A549 (cell line): ENCODE results near the gene KCNIP4. TPM values are rescaled to one million over a fixed set of nuclear protein-coding genes. Genes with fewer than 3 reads are reported as not detected.

Source experiments
- ATAC-seq, 2 experiments: fragments of 200-7000 bp in 1 of 2; fragments of >200 bp in 1 of 2; cut with Nextera tagmentation in 1 of 2; cut with Tn5 transposase in 1 of 2; 3 replicates each; pipeline versions ENCODE4 v1.8.0 to v1.9.1; 2018 to 2020; ENCODE audit warnings: mild to moderate bottlenecking in 1 of 2, moderate library complexity in 1 of 2
- CTCF ChIA-PET: fragments of 300-600 bp; sonication (Branson Sonifier 250); formaldehyde crosslinking; extraction: SDS; loops from one replicate; lab custom pipeline; 2021; ENCODE audit warnings: antibody characterized with exemption, inconsistent platforms; lab: Yijun Ruan, JAX
- POLR2A ChIA-PET: fragments of 350-600 bp; formaldehyde crosslinking; extraction: SDS; loops from one replicate; lab custom pipeline; 2021; ENCODE audit warnings: antibody characterized with exemption, inconsistent platforms; lab: Yijun Ruan, JAX
- DNase-seq, 2 experiments: peaks; one replicate each; pipeline versions ENCODE4 v3.0.0 to v3.0.0-alpha.2; 2011 to 2016; ENCODE audit warnings: low read depth in 1 of 2, low spot score in 1 of 2
- FAIRE-seq: peaks from 2 replicates; lab custom pipeline; 2011; peaks lifted over from hg19 to GRCh38; lab: Jason Lieb, UNC
- H3K27ac ChIP-seq, 2 experiments: fragments of >200 bp; sonication (Bioruptor Twin); formaldehyde crosslinking; 3 replicates each; pipeline ENCODE4 v1.5.1; 2016 to 2017
- H3K4me1 ChIP-seq: fragments of >200 bp; sonication (Bioruptor Twin); formaldehyde crosslinking; 3 replicates; pipeline ENCODE4 v1.6.1; 2016
- H3K4me2 ChIP-seq: fragments of >200 bp; sonication (Bioruptor Twin); formaldehyde crosslinking; 3 replicates; pipeline ENCODE4 v1.6.1; 2016
- H3K4me3 ChIP-seq: fragments of >200 bp; sonication (Bioruptor Twin); formaldehyde crosslinking; 3 replicates; pipeline ENCODE4 v1.5.1; 2016
- H3K9me3 ChIP-seq: fragments of >200 bp; sonication (Bioruptor Twin); formaldehyde crosslinking; 3 replicates; pipeline ENCODE4 v1.6.1; 2016
- ATOH8 ChIP-seq: fragments of 250-450 bp; sonication (Bioruptor Pico); IDR thresholded peaks from 2 replicates; pipeline ENCODE4 v1.5.0; 2020; ENCODE audit warnings: low read depth, mild to moderate bottlenecking, moderate library complexity
- BCL3 ChIP-seq: fragments of >200 bp; sonication (Bioruptor Twin); formaldehyde crosslinking; IDR thresholded peaks from 3 replicates; pipeline ENCODE4 v1.6.1; 2016
- BHLHE40 ChIP-seq: IDR thresholded peaks from 2 replicates; pipeline ENCODE4 v1.6.1; 2012; ENCODE audit warnings: low read depth, low read length, inconsistent platforms
- CBX2 ChIP-seq: fragments of 200-600 bp; sonication (generic); IDR thresholded peaks from 2 replicates; pipeline ENCODE4 v1.6.1; 2016; ENCODE audit warnings: low read depth, mild to moderate bottlenecking, borderline replicate concordance
- CBX8 ChIP-seq: fragments of 200-600 bp; sonication (generic); IDR thresholded peaks from 2 replicates; pipeline ENCODE4 v1.6.1; 2016
- CHD2 ChIP-seq: fragments of 150-350 bp; IDR thresholded peaks from 2 replicates; pipeline ENCODE4 v1.6.1; 2014; ENCODE audit warnings: low read length; ENCODE audit not compliant: partially characterized antibody
- CHD4 ChIP-seq: fragments of 200-600 bp; sonication (generic); IDR thresholded peaks from 2 replicates; pipeline ENCODE4 v1.6.1; 2016; ENCODE audit warnings: antibody characterized with exemption, mild to moderate bottlenecking, borderline replicate concordance
- HDAC2 ChIP-seq: fragments of 200-600 bp; sonication (generic); IDR thresholded peaks from 2 replicates; pipeline ENCODE4 v1.6.1; 2016
- HMGXB4 ChIP-seq: fragments of 250-450 bp; sonication (Bioruptor Pico); IDR thresholded peaks from 2 replicates; pipeline ENCODE4 v1.5.0; 2021; ENCODE audit warnings: mild to moderate bottlenecking, moderate library complexity, borderline replicate concordance
- HOXA7 ChIP-seq: fragments of 250-450 bp; sonication (Bioruptor Pico); IDR thresholded peaks from 2 replicates; pipeline ENCODE4 v1.5.0; 2020; ENCODE audit warnings: mild to moderate bottlenecking, moderate library complexity
- HOXB5 ChIP-seq: fragments of 250-450 bp; sonication (Bioruptor Pico); IDR thresholded peaks from 2 replicates; pipeline ENCODE4 v1.5.0; 2020; ENCODE audit warnings: mild to moderate bottlenecking, moderate library complexity
- JUN ChIP-seq, 2 experiments: fragments of >200 bp; sonication (Bioruptor Twin); formaldehyde crosslinking; IDR thresholded peaks; 2 replicates in 1 of 2; 3 replicates in 1 of 2; pipeline ENCODE4 v1.6.1; 2016 to 2017
- JUNB ChIP-seq: fragments of >200 bp; sonication (Bioruptor Twin); formaldehyde crosslinking; IDR thresholded peaks from 2 replicates; pipeline ENCODE4 v1.6.1; 2016
- MAFK ChIP-seq: fragments of 450-650 bp; IDR thresholded peaks from 2 replicates; pipeline ENCODE4 v1.6.1; 2014; ENCODE audit not compliant: partially characterized antibody
- MYC ChIP-seq: IDR thresholded peaks from 2 replicates; pipeline ENCODE4 v1.6.1; 2012; ENCODE audit warnings: mild to moderate bottlenecking, inconsistent platforms, low read length, improper control_type of control experiment, borderline replicate concordance
- NFE2L2 ChIP-seq: fragments of 150-350 bp; conservative IDR thresholded peaks from 2 replicates; pipeline ENCODE4 v1.6.1; 2014; ENCODE audit warnings: low read length
- PBX3 ChIP-seq: IDR thresholded peaks from 2 replicates; pipeline ENCODE4 v1.6.1; 2012
- RAD21 ChIP-seq, 2 experiments: fragments of >200 bp in 1 of 2; sonication (Bioruptor Twin) in 1 of 2; formaldehyde crosslinking in 1 of 2; IDR thresholded peaks in 1 of 2; conservative IDR thresholded peaks in 1 of 2; 2 replicates in 1 of 2; 3 replicates in 1 of 2; pipeline ENCODE4 v1.6.1; 2012 to 2018; ENCODE audit warnings: inconsistent platforms in 1 of 2
- RARB ChIP-seq: fragments of 250-450 bp; sonication (Bioruptor Pico); IDR thresholded peaks from 2 replicates; pipeline ENCODE4 v1.8.0; 2021; ENCODE audit warnings: mild to moderate bottlenecking, moderate library complexity
- RCOR1 ChIP-seq: fragments of 150-350 bp; IDR thresholded peaks from 2 replicates; pipeline ENCODE4 v1.6.1; 2014; ENCODE audit warnings: antibody characterized with exemption, low read length, low read depth
- RFX5 ChIP-seq: fragments of 450-650 bp; IDR thresholded peaks from 2 replicates; pipeline ENCODE4 v1.7.1; 2014; ENCODE audit warnings: antibody characterized with exemption, mild to moderate bottlenecking, moderate library complexity
- RNF2 ChIP-seq: fragments of 200-600 bp; sonication (generic); IDR thresholded peaks from 2 replicates; pipeline ENCODE4 v1.6.1; 2016; ENCODE audit warnings: low read depth, mild to moderate bottlenecking, antibody characterized with exemption, moderate library complexity, borderline replicate concordance
- SMC3 ChIP-seq: fragments of >200 bp; sonication (Bioruptor Twin); formaldehyde crosslinking; IDR thresholded peaks from 3 replicates; pipeline ENCODE4 v1.6.1; 2018; ENCODE audit warnings: inconsistent platforms
- TP53 ChIP-seq: fragments of 250-450 bp; sonication (Bioruptor Pico); IDR thresholded peaks from 2 replicates; pipeline ENCODE4 v1.5.0; 2021; ENCODE audit warnings: mild to moderate bottlenecking, moderate library complexity
- ZC3H11A ChIP-seq: fragments of 450-650 bp; IDR thresholded peaks from 2 replicates; pipeline ENCODE4 v1.6.1; 2014; ENCODE audit warnings: antibody characterized with exemption, mild to moderate bottlenecking
- ZFP36 ChIP-seq: fragments of 450-650 bp; IDR thresholded peaks from 2 replicates; pipeline ENCODE4 v1.6.1; 2014; ENCODE audit warnings: borderline replicate concordance; ENCODE audit not compliant: partially characterized antibody
- WGBS: methylation state at CpG from one replicate; pipeline ENCODE4 v1.1.6; 2017; ENCODE audit errors: missing lambda C conversion rate; 5-methylcytosine and 5-hydroxymethylcytosine counted together
- polyA plus RNA-seq, 4 experiments: library from polyadenylated mRNA; depleted of rRNA in 3 of 4; stranded (reverse); fragments of >200 nt; fragmentation: RNase III in 1 of 4; extraction: RNeasy Plus Mini Kit Qiagen cat#74134 plus additional on column Dnase treatment in 1 of 4; gene quantifications; 2 replicates in 3 of 4; 3 replicates in 1 of 4; pipeline ENCODE4 v1.2.3, GENCODE V29; 2011 to 2017

The KCNIP4 gene
- polyA plus RNA-seq, 2 of the 4 experiments (the other 2 are of a cell fraction): not detected

GRCh38 chr4:21593671-21594001, 354.9 kb downstream of the KCNIP4 start:
- H3K4me2 ChIP-seq: no peak overlapping the region
- no peaks in the 10 kb centered on the region for H3K9me3 ChIP-seq
- ChIA-PET CTCF (no interaction called here), POLR2A (no interaction called here)
- H3K4me3 ChIP-seq: no peak overlapping the region
- no peak for TF ChIP-seq ATOH8
- H3K4me1 ChIP-seq: no peaks in the 10 kb centered on the region
- no peak overlapping the region for H3K27ac ChIP-seq
- DNase-seq (no peak), FAIRE-seq (no peak), ATAC-seq (no peak)

GRCh38 chr4:21592970-21593670, 355.5 kb downstream of the KCNIP4 start:
- 6% methylated on average over 8 of the region's 8 CpGs for WGBS

GRCh38 chr4:21577056-21577455, 371.5 kb downstream of the KCNIP4 start:
- ChIA-PET POLR2A (no interaction called here), CTCF (no interaction called here)
- no peak overlapping the region for H3K27ac ChIP-seq
- TF ChIP-seq RARB (CRISPR knock-in tag) (no peak), HDAC2 (no peak), CHD4 (no peak), RAD21 (conservative IDR thresholded peaks at IDR 0.05 in 1 of 2, IDR thresholded peaks at IDR 0.05 in 1 of 2) (no peak), BHLHE40 (no peak), JUNB (no peak), HOXA7 (CRISPR knock-in tag) (no peak), RFX5 (no peak)
- H3K4me1 ChIP-seq: no peaks in the 10 kb centered on the region
- FAIRE-seq (no peak), ATAC-seq (no peak), DNase-seq (no peak)
- H3K4me3 ChIP-seq: no peak overlapping the region
- WGBS: no CpG with 5 or more reads among the region's 2 CpGs
- no peak overlapping the region for H3K4me2 ChIP-seq
- H3K9me3 ChIP-seq: no peaks in the 10 kb centered on the region

More at GRCh38 chr4:21592970-21593670, 355.5 kb downstream of the KCNIP4 start:
- ChIA-PET CTCF (no interaction called here), POLR2A (no interaction called here)
- Histone ChIP-seq H3K9me3 (no peaks in the 10 kb centered on the region), H3K4me3 (no peak overlapping the region), H3K4me2 (no peak overlapping the region), H3K4me1 (no peaks in the 10 kb centered on the region), H3K27ac (no peak overlapping the region)
- ATAC-seq (no peak), FAIRE-seq (no peak), DNase-seq (no peak)
- no peak for TF ChIP-seq SMC3
- no peak for TF ChIP-seq CBX8
- TF ChIP-seq MYC: no peak

GRCh38 chr4:21571100-21571499, 377.5 kb downstream of the KCNIP4 start:
- DNase-seq: no peak
- no peaks in the 10 kb centered on the region for H3K9me3 ChIP-seq
- H3K27ac ChIP-seq: no peak overlapping the region
- 9% methylated on average over 3 of the region's 3 CpGs for WGBS
- H3K4me2 ChIP-seq: no peak overlapping the region
- no peak for FAIRE-seq
- TF ChIP-seq HMGXB4 (CRISPR knock-in tag) (no peak), RARB (CRISPR knock-in tag) (no peak), TP53 (CRISPR knock-in tag) (no peak), CHD2 (no peak), ZC3H11A (no peak), CBX2 (no peak), MAFK (no peak), JUN (IDR thresholded peaks at IDR 0.05) (no peak), HOXB5 (no peak), ZFP36 (no peak), BHLHE40 (no peak), RCOR1 (no peak), BCL3 (no peak), PBX3 (no peak), RNF2 (no peak), NFE2L2 (no peak)
- H3K4me1 ChIP-seq: no peaks in the 10 kb centered on the region
- H3K4me3 ChIP-seq: no peak overlapping the region
- no peak for ATAC-seq
- CTCF ChIA-PET: no interaction called here
- POLR2A ChIA-PET: no interaction called here
